Activated T-helper 2 cell treated with anti-CD3 and anti-CD28 coated beads, Interferon-gamma antibody, Interleukin-2, Interleukin-4, amounts not matched to agents 10 μg/mL and 5 μg/mL and 100 μg/mL, durations not matched to agents 14 hours and 24 hours and 36 hours (primary cell): ENCODE data around the gene HOXD10. TPM values are rescaled to one million over a fixed set of nuclear protein-coding genes. Genes with fewer than 3 reads are reported as not detected.

Experiments
- DNase-seq: peaks from one replicate; pipeline ENCODE4 v3.0.0; 2021; ENCODE audit warnings: low spot score
- H3K27ac Mint-ChIP-seq: one replicate; pipeline ENCODE4 v1.8.0; 2021; ENCODE audit warnings: mixed read lengths
- H3K27me3 Mint-ChIP-seq: one replicate; pipeline ENCODE4 v1.8.0; 2021; ENCODE audit warnings: low read depth, mixed read lengths
- H3K36me3 Mint-ChIP-seq: one replicate; pipeline ENCODE4 v1.8.0; 2021; ENCODE audit warnings: low read depth, mixed read lengths
- H3K4me1 Mint-ChIP-seq: one replicate; pipeline ENCODE4 v1.8.0; 2021; ENCODE audit warnings: low read depth, mixed read lengths
- H3K4me3 Mint-ChIP-seq: one replicate; pipeline ENCODE4 v1.8.0; 2021; ENCODE audit warnings: low read depth, mild to moderate bottlenecking, moderate library complexity, mixed read lengths
- H3K9me3 Mint-ChIP-seq: one replicate; pipeline ENCODE4 v1.8.0; 2021; ENCODE audit warnings: mixed read lengths
- intact Hi-C: fragments of 100-400 bp; cut with micrococcal nuclease; formaldehyde crosslinking; loops from one replicate; pipeline ENCODE4 v1.15.1; 2023
- total RNA-seq: library from RNA; stranded (reverse); gene quantifications from 2 replicates; pipeline ENCODE4 v1.2.3, GENCODE V29; 2022

HOXD10 gene
- total RNA-seq, 1 donor from 2014 or later = not detected

DNA sequence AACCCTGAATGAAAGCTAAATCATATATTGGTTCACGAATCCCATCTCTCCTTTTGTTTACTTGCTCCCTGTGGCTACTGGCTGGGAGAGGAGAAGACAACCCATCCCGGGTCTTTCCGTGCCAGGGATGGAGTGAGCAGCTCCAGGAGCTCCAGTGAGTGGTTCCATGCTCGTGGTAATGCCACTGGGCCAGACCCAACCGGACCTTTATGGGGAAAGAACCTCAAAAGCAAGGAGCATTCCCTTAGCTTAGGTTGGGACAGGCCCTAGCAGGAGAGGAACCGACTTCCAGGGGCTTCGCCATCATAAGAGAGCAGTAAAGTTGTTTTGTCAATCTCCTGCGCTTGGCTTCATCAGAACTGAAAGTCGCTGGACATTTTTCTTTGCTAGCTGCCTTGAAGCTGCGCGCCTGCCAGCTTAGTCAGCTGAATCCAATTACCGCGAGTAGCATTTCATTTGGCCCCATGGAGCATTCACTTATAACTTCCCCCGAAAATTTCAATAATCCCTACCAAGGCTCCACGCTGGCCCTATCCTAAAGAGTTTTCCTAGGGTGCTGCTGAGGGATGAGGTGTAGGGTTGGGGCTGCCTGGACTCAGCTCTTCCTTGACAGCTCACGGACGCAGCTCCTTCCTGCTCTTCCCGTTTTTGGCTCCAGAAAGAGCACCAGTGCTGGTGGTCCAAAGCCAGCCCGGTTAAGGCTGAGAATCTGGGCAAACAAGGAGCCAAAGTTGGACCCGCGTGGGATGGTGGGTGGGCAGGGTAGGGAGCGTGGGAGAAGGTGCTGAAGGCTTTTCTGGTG is 45.4 kb downstream of the HOXD10 start:
- no peak for DNase-seq
- Mint-ChIP-seq H3K36me3 (no peaks in the 10 kb centered on the region), H3K27ac (no peak overlapping the region), H3K4me1 (no peaks in the 10 kb centered on the region), H3K4me3 (no peak overlapping the region), H3K9me3 (peaks cover 3% of the 10 kb centered on the region), H3K27me3 (peaks cover 88% of the 10 kb centered on the region)
- intact Hi-C loops = loop anchor here (2.0 to 5.0 kb wide), 3 partner anchors 40 to 1825 kb away; partner anchors contain the start of gene HOXD9

DNA sequence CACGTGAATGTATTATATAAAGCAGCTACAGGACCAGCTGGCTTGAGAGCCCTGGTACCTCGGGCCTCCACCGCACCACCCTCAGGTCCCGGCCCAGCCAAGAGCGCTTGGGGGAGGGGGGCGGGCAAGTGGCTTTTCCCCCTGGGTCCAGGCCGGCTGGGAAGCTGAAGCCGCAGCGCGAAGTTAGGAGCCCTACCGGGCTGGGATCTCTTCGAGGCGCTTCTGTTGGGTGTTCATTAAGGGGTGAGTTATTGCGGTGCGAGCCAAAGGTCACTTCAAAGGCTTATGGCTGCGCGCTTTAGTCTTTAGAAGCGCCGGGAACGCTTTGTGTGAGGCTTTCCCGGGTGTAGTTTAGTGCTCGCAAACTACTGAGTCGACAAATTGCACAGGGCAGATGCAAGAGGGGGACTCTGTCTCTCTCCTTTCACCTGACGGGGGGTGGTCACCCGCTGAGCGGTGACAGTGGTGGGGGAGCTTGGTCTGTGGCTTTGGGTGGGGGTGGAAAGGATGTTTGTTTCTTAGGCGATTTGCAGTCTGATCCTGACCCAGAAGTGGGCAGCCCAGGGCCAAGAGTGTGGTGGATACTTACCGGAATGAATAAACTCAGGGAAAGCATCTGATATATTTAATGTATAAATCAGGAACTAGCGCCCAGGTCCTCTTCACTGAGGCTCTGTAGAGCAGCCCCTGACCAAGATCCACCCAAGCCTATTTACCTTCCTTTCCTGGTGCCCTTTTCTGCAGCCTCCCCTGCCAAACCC is 46.5 kb downstream of the HOXD10 start:
- H3K4me3 Mint-ChIP-seq = no peak overlapping the region
- DNase-seq = no peak
- H3K36me3 Mint-ChIP-seq = no peaks in the 10 kb centered on the region
- H3K4me1 Mint-ChIP-seq = no peaks in the 10 kb centered on the region
- intact Hi-C loops = loop anchor here (2.0 to 5.0 kb wide), 3 partner anchors 41 to 1826 kb away; partner anchors contain the start of gene HOXD9
- H3K9me3 Mint-ChIP-seq = peaks cover 3% of the 10 kb centered on the region
- H3K27ac Mint-ChIP-seq = peak overlapping the region; percentile 4
- H3K27me3 Mint-ChIP-seq = peaks cover 90% of the 10 kb centered on the region

DNA sequence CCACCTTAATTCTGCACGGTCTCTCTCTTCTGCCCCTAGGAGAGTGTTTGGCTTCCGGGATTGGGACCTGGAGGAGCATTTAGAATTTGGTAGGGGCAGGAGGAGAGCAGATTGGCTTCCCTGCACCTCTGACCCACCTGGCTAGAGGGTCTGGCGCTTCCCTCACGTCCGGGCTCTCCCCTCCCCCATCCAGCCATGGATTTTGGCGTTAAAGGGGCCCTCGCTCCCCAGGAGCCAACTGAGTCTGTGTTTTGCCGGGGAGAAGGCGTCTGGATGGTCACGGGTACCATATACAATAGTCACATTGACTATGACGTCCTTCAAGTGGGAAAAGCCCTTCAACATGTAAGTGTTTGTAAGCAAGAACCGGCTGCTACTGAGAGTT is 47.1 kb downstream of the HOXD10 start:
- no peaks in the 10 kb centered on the region for H3K36me3 Mint-ChIP-seq
- no peak for DNase-seq
- H3K27ac Mint-ChIP-seq = no peak overlapping the region
- H3K27me3 Mint-ChIP-seq = peaks cover 84% of the 10 kb centered on the region
- H3K9me3 Mint-ChIP-seq = peaks cover 3% of the 10 kb centered on the region
- H3K4me1 Mint-ChIP-seq = no peaks in the 10 kb centered on the region
- intact Hi-C loops = loop anchor here (2.0 to 5.0 kb wide), 3 partner anchors 41 to 1826 kb away; partner anchors contain the start of gene HOXD9
- no peak overlapping the region for H3K4me3 Mint-ChIP-seq

DNA sequence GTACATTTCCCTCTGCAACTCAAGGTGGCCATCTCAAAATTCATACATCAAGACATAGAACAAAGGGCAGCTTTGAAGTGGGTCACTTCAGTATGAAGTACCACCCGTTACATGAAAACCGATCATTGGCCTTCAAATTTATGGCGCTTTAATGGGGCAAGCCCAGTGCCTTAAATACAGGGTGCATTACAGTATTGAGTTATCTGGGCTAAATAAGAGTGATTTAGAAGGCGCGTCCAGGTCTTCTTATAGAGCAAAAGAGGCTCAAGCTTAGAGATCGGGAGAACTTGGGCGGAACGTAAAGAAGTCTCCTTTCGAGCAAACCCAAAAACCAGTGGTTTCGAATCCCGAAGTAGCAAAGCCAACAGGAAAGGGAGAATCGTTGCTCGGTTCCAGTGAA is 47.6 kb downstream of the HOXD10 start:
- Mint-ChIP-seq H3K4me3 (no peak overlapping the region), H3K4me1 (no peaks in the 10 kb centered on the region), H3K27me3 (peaks cover 81% of the 10 kb centered on the region), H3K9me3 (peaks cover 3% of the 10 kb centered on the region), H3K27ac (no peak overlapping the region), H3K36me3 (no peaks in the 10 kb centered on the region)
- DNase-seq = no peak
- intact Hi-C loops = loop anchor here (5.0 kb wide), 2 partner anchors 42 to 1827 kb away; partner anchors contain the start of gene HOXD9

DNA sequence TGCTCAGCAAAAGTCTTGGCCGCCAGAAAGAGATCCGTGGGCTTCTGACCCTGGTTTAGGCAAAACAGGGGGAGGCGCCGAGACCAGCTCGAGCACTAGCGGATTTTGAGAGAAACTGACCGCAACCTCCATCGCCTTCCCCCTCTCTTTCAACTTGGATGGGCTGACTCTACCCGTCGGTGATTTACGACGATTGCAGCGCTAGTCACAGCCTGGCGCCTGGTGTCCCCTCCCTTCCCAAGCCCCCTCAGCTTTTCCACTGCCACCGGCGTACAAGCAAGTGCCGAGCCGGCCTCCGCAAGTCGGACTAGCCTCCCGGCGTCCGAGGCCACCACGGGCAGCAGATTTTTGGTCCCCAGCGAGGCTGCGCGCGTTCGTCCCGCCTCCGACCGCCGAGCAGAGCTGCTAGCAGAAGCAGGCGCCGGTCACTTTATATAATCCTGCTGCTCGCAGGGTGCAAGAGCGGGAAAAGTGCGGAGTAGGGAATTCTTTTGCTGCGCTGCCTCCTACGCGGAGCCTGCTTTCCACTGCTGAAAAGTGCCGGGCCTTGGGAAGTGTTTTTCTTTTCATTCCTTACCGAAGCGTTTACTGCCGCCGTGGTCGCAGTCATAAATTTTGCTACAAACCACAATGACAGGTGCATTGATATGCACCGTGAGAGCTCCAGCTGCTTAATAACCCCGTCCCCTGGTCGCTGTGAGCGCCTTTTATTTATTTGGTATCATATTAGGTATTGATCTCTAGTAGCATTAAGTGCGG is 48.2 kb downstream of the HOXD10 start:
- intact Hi-C loops = loop anchor here (5.0 kb wide), 2 partner anchors 42 to 1827 kb away; partner anchors contain the start of gene HOXD9
- no peaks in the 10 kb centered on the region for H3K36me3 Mint-ChIP-seq
- DNase-seq = no peak
- H3K27me3 Mint-ChIP-seq = peaks cover 81% of the 10 kb centered on the region
- H3K4me1 Mint-ChIP-seq = no peaks in the 10 kb centered on the region
- H3K9me3 Mint-ChIP-seq = peaks cover 3% of the 10 kb centered on the region
- no peak overlapping the region for H3K27ac Mint-ChIP-seq
- H3K4me3 Mint-ChIP-seq = no peak overlapping the region

DNA sequence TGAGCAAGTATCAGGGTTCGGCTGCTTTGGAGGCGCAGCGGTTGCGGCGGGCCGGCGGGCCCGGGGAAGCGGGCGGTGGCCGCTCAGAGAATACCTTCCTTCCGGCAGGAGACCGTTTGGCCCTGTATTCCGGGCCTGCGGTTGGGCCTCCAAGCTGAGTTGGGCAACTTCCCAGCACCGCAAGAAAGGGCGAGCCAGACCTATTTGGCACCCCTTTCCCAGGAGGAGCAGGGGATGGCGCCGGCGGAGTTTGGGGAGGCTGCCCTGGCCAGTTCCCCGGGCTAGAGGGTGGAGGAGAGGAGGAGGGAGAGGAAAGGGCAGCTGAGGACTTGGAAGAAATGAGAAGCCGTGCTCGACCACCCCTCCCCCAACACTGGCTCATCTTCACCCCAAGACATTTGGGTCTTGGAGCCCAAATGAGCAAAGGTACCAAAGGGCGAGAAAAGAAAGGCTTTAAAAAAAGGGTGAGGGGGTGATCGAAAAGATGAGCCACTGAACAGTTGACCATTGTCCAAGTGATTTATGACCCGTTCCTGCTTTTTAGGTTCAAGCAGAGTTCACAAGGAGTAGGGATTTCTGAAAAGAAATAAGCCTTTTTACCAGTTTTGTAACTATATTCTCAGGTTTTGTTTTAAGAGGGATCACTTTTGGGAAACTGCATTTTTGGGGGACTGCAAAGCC is 48.9 kb downstream of the HOXD10 start:
- Mint-ChIP-seq H3K4me1 (no peaks in the 10 kb centered on the region), H3K9me3 (peaks cover 3% of the 10 kb centered on the region), H3K27ac (no peak overlapping the region), H3K4me3 (no peak overlapping the region), H3K36me3 (no peaks in the 10 kb centered on the region), H3K27me3 (peaks cover 81% of the 10 kb centered on the region)
- intact Hi-C loops = loop anchor here (1.0 kb wide), 1 partner anchor 9 kb away; no protein-coding TSS in a partner anchor
- no peak for DNase-seq

- no peaks in the 10 kb centered on the region for H3K9me3 Mint-ChIP-seq
- no peak for DNase-seq
- H3K27ac Mint-ChIP-seq = no peak overlapping the region
- H3K36me3 Mint-ChIP-seq = no peaks in the 10 kb centered on the region
- H3K27me3 Mint-ChIP-seq = peaks cover 80% of the 10 kb centered on the region
- H3K4me3 Mint-ChIP-seq = no peak overlapping the region
- intact Hi-C loops = loop anchor here (1.0 kb wide), 1 partner anchor 8 kb away; no protein-coding TSS in a partner anchor
- H3K4me1 Mint-ChIP-seq = no peaks in the 10 kb centered on the region
These were observed 49.7 kb downstream of the HOXD10 start for GRCh38 chr2:176166272-176166671.

DNA sequence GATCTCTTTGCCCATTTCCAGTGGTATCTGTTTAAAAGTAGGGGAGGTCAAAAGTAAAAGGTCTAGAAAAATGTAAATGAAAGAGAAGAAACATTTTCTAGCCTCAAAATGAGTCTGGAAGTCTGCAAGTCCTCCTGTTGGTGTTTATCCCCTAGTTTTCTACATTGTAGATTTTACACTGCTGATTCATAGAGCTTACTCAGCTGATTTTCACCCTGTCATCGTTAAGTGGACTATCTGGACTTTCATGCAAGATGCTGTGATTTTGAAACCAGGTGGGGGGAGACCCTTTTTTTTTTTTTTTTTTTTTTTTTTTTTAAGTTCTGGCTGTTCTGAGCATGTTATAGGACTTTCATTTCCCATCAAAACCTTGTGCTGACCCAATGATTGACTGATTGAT is 50.8 kb downstream of the HOXD10 start:
- H3K27ac Mint-ChIP-seq = no peak overlapping the region
- no peaks in the 10 kb centered on the region for H3K36me3 Mint-ChIP-seq
- peaks cover 76% of the 10 kb centered on the region for H3K27me3 Mint-ChIP-seq
- H3K4me1 Mint-ChIP-seq = no peaks in the 10 kb centered on the region
- H3K9me3 Mint-ChIP-seq = no peaks in the 10 kb centered on the region
- H3K4me3 Mint-ChIP-seq = no peak overlapping the region
- DNase-seq = no peak
- intact Hi-C loops = no loop called here

DNA sequence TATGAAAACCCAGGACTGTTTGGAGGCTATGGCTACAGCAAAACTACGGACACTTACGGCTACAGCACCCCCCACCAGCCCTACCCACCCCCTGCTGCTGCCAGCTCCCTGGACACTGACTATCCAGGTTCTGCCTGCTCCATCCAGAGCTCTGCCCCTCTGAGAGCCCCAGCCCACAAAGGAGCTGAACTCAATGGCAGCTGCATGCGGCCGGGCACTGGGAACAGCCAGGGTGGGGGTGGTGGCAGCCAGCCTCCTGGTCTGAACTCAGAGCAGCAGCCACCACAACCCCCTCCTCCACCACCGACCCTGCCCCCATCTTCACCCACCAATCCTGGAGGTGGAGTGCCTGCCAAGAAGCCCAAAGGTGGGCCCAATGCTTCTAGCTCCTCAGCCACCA is 52.6 kb downstream of the HOXD10 start:
- no peaks in the 10 kb centered on the region for H3K9me3 Mint-ChIP-seq
- DNase-seq = no peak
- peaks cover 3% of the 10 kb centered on the region for H3K36me3 Mint-ChIP-seq
- no peak overlapping the region for H3K27ac Mint-ChIP-seq
- H3K4me1 Mint-ChIP-seq = peaks cover 2% of the 10 kb centered on the region
- intact Hi-C loops = no loop called here
- no peak overlapping the region for H3K4me3 Mint-ChIP-seq
- peaks cover 77% of the 10 kb centered on the region for H3K27me3 Mint-ChIP-seq

Other genes starting within 250 kb of the HOXD10 start
- 50.3 and 51.9 TPM in 2 replicates for gene LNPK, start 114.5 kb upstream of the HOXD10 start, total RNA-seq
- not detected in 2 replicates for gene EVX2, start 32.8 kb upstream of the HOXD10 start, total RNA-seq
- not detected in 2 replicates for gene HOXD13, start 24.1 kb upstream of the HOXD10 start, total RNA-seq
- not detected in 2 replicates for gene HOXD12, start 17.0 kb upstream of the HOXD10 start, total RNA-seq
- gene HOXD11, start 9.5 kb upstream of the HOXD10 start, total RNA-seq = not detected in 2 replicates
- gene HOXD9, start 5.9 kb downstream of the HOXD10 start, total RNA-seq = not detected in 2 replicates
- gene HOXD8, start 12.9 kb downstream of the HOXD10 start, total RNA-seq = not detected in 2 replicates
- not detected in 2 replicates for gene HOXD4, start 34.8 kb downstream of the HOXD10 start, total RNA-seq
- gene HOXD3, start 40.5 kb downstream of the HOXD10 start, total RNA-seq = not detected in 2 replicates
- not detected in 2 replicates for gene HOXD1, start 71.9 kb downstream of the HOXD10 start, total RNA-seq
- gene MTX2, start 152.7 kb downstream of the HOXD10 start, total RNA-seq = 26.0 and 26.2 TPM in 2 replicates